Astrocyte of the spinal cord (primary cell): Measurements from ENCODE around the gene NR3C2.

ENCODE experiments used
- DNase-seq: peaks from one replicate; pipeline ENCODE4 v3.0.0; 2011; ENCODE audit warnings: low read depth, low spot score
- H3K4me3 ChIP-seq: 2 replicates; pipeline ENCODE4 v1.5.1; 2011; ENCODE audit warnings: low read depth, mild to moderate bottlenecking, low read length, moderate library complexity
- in situ Hi-C: cut with HindIII; loops from 2 replicates; pipeline ENCODE4 v1.10.0; 2017; ENCODE audit warnings: low sequenced_read_pairs
- TF ChIP-seq, protein P1 (sequence below): IDR thresholded peaks from 2 replicates; pipeline ENCODE4 v1.5.1; 2012; ENCODE audit warnings: low read depth, mild to moderate bottlenecking, low read length, inconsistent platforms

NR3C2 gene

GRCh38 chr4:148159793-148160192 is 282.4 kb downstream of the NR3C2 start:
- TF ChIP-seq, protein P1, sequence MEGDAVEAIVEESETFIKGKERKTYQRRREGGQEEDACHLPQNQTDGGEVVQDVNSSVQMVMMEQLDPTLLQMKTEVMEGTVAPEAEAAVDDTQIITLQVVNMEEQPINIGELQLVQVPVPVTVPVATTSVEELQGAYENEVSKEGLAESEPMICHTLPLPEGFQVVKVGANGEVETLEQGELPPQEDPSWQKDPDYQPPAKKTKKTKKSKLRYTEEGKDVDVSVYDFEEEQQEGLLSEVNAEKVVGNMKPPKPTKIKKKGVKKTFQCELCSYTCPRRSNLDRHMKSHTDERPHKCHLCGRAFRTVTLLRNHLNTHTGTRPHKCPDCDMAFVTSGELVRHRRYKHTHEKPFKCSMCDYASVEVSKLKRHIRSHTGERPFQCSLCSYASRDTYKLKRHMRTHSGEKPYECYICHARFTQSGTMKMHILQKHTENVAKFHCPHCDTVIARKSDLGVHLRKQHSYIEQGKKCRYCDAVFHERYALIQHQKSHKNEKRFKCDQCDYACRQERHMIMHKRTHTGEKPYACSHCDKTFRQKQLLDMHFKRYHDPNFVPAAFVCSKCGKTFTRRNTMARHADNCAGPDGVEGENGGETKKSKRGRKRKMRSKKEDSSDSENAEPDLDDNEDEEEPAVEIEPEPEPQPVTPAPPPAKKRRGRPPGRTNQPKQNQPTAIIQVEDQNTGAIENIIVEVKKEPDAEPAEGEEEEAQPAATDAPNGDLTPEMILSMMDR, result no peak

DNA sequence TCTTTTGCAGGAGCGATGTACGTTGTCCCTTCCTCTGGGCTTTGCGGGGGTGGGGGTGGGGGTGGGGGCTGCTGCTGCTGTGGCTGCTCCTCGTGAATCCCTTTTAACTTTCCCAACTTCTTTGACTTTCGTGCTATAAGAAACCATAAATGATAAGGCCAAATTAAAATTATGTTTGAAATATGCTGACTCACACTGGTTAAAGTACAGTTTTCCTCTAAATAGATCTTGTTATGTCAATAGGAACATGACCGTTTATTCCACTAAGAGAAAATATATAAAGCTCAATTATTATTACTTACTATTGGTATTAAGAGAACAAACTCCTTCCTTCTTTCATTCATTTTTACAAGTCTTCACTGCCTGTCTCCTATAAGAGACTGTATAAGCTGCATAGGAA is 287.4 kb downstream of the NR3C2 start:
- in situ Hi-C loops, result no loop called here
- no peak overlapping the region for H3K4me3 ChIP-seq
- no peak for DNase-seq
- TF ChIP-seq, protein P1, result no peak

More at GRCh38 chr4:148159793-148160192, 282.4 kb downstream of the NR3C2 start:
- in situ Hi-C loops, result no loop called here
- no peak for DNase-seq
- no peak overlapping the region for H3K4me3 ChIP-seq

DNA sequence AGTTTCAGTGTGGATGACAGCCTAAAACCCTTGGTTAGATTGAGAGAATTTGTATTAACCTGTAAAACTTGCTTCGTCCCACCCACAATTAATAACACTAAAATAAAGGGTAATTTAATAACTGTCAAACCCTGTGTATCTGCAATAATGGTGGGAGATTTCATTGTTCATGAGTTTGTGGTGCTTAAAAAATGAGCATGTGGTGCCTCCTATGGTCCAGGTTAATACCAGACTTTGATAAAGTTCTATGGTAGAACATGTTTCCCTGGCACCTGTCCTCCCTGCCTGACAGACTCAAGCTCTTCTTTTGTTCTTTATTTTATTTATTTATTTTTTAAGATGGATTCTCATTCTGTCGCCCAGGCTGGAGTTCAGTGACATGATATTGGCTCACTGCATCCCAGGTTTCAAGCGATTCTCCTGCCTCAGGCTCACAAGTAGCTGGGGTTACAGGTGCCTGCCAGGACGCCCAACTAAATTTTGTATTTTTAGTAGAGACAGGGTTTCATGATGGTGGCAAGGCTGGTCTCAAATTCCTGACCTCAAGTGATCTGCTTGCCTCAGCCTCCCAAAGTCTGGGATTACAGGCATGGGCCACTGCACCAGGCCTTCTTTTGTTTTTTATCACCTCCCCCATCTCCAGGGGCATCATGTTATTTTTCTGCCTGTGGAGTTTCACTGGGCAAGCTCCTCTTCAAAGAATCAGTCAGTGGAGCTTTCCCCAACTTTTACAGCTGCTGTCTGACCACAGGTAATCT is 289.2 kb downstream of the NR3C2 start:
- no peak overlapping the region for H3K4me3 ChIP-seq
- TF ChIP-seq, protein P1, result no peak
- DNase-seq, result no peak
- in situ Hi-C loops, result no loop called here

GRCh38 chr4:148151806-148152205 is 290.4 kb downstream of the NR3C2 start:
- in situ Hi-C loops, result no loop called here
- TF ChIP-seq, protein P1, result no peak
- DNase-seq, result no peak
- H3K4me3 ChIP-seq, result no peak overlapping the region

GRCh38 chr4:148145475-148145874 is 296.7 kb downstream of the NR3C2 start:
- no peak for DNase-seq
- H3K4me3 ChIP-seq, result no peak overlapping the region
- in situ Hi-C loops, result no loop called here
- TF ChIP-seq, protein P1, result no peak

DNA sequence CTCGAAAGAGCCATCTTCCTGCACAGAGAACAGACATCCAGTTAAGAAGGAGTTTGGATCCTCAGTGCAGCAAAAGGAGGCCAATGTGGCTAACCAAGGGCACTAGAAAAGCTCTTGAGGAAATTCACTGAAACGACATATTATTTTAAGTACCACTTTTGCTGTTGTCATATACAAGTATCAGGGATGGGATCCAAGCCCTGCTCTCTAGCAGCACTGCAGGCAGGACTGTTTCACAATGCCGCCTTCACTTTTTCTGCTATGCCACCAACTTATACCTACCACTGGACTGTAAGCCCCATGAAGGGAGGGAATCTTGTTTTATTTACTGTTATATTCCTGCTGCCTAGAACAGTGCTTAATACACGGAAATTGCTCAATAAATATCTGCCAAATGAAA is 299.0 kb downstream of the NR3C2 start:
- no peak overlapping the region for H3K4me3 ChIP-seq
- TF ChIP-seq, protein P1, result no peak
- no peak for DNase-seq
- in situ Hi-C loops, result no loop called here
